COR-L47 (cell line): ENCODE measurements around the gene ATP6V1G2.

Experiments
- DNase-seq: peaks from one replicate; lab custom pipeline; 2025; lab: John Stamatoyannopoulos, UW

ATP6V1G2 gene

GRCh38 chr6:31547727-31548543, 1.5 kb upstream of the ATP6V1G2 start:
- no peak for DNase-seq

- peak; percentile 95 for DNase-seq
These were observed 734 bp upstream of the ATP6V1G2 start, which contains the start of gene NFKBIL1 for GRCh38 chr6:31546958-31547726. TSS of gene NFKBIL1 (plus strand) at chr6:31547608. CDS start at chr6:31547695, 87 bp downstream.

GRCh38 chr6:31545291-31545690, 1.1 kb downstream of the ATP6V1G2 start:
- DNase-seq, result no peak

GRCh38 chr6:31544676-31545075, 1.7 kb downstream of the ATP6V1G2 start:
- no peak for DNase-seq

- DNase-seq, result no peak
These were observed 2.8 kb downstream of the ATP6V1G2 start for GRCh38 chr6:31543639-31544038.

GRCh38 chr6:31541658-31542521, 4.5 kb downstream of the ATP6V1G2 start, which contains the start of gene DDX39B:
TSS of gene DDX39B (minus strand) at chr6:31542003. CDS start at chr6:31540532, 1,471 bp downstream.
- DNase-seq, result peak; percentile 97

GRCh38 chr6:31541059-31541657, 5.2 kb downstream of the ATP6V1G2 start:
- DNase-seq, result peak; percentile 60

GRCh38 chr6:31540640-31541039, 5.8 kb downstream of the ATP6V1G2 start:
- no peak for DNase-seq

- DNase-seq, result no peak
These were observed 7.5 kb downstream of the ATP6V1G2 start for GRCh38 chr6:31538805-31539400.

- DNase-seq, result no peak
These were observed 10.7 kb downstream of the ATP6V1G2 start for GRCh38 chr6:31535538-31536324.

GRCh38 chr6:31534521-31535040, 11.8 kb downstream of the ATP6V1G2 start:
- DNase-seq, result no peak

GRCh38 chr6:31534011-31534410, 12.4 kb downstream of the ATP6V1G2 start:
- DNase-seq, result no peak

GRCh38 chr6:31533455-31533841, 13.0 kb downstream of the ATP6V1G2 start:
- no peak for DNase-seq

GRCh38 chr6:31532644-31533454, 13.6 kb downstream of the ATP6V1G2 start:
- no peak for DNase-seq

GRCh38 chr6:31531771-31532643, 14.4 kb downstream of the ATP6V1G2 start:
- DNase-seq, result no peak

- no peak for DNase-seq
These were observed 15.2 kb downstream of the ATP6V1G2 start for GRCh38 chr6:31531162-31531561.

GRCh38 chr6:31530659-31531058, 15.7 kb downstream of the ATP6V1G2 start:
- no peak for DNase-seq
